OCI-LY7 (cell line): Measurements from ENCODE around the gene DUSP18.

Source experiments
- CTCF ChIP-seq: fragments of 200-600 bp; sonication (generic); conservative IDR thresholded peaks from 2 replicates; pipeline ENCODE4 v1.5.1; 2014; ENCODE audit warnings: mild to moderate bottlenecking, antibody characterized with exemption, low read length, moderate library complexity, mixed read lengths
- EZH2phosphoT487 ChIP-seq: fragments of 200-600 bp; sonication (generic); IDR thresholded peaks from 2 replicates; pipeline ENCODE4 v1.6.1; 2018; ENCODE audit warnings: low read depth, borderline replicate concordance, mild to moderate bottlenecking, mixed run types, antibody characterized with exemption, low read length, moderate library complexity, mixed read lengths

DNA sequence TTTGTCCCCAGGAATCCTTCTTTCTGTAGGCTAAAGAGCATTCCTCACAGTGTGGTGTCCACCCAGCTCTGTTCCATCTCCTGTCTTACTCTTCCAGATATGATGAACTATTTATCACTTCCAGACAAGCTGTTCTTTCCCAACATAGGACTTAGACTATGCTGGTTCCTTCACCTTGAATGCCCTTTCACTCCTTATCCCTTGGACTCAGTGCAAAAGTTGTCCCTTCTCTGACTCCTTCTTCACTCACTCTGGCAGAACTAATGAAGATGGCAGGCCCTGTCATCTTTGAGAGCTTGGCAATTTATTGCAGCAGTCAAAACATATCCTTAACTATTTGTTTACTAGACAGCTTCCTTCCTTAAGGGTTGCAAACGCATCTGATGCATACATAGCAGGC, 23.5 kb upstream of the DUSP18 start:
- TF ChIP-seq CTCF (no peak), EZH2phosphoT487 (no peak)
